GM19193 (cell line): ENCODE results near the gene ACSM3.

ENCODE experiments used
- POLR2A ChIP-seq: IDR thresholded peaks from 4 replicates; pipeline ENCODE4 v1.6.1; 2011; ENCODE audit not compliant: insufficient read depth, insufficient read length; ENCODE audit errors: extremely low read depth

ACSM3 gene

DNA sequence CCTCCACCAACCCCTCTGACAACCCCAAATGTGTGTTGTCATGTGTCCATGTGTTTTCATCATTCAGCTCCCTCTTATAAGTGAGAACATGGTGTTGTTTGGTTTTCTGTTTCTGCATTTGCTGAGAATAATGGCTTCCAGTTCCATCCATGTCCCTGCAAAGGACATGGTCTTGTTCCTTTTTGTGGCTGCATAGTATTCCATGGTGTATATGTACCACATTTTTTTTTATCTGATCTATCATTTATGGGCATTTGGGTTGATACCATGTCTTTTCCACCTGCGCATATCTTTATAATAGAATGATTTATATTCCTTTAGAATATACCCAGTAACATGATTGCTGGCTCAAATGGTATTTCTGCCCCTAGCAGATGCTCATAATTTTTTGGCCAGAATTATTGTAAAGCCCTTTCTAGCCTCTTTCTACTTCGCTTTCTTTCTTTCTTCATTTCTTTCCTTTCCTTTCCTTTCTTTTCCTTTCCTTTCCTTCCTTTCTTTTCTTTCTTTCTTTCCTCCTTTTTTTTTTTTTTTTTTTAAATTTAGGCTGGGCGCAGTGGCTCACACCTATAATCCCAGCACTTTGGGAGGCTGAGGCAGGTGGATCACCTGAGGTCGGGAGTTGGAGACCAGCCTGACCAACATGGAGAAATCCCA, 55.2 kb downstream of the ACSM3 start:
- TF ChIP-seq POLR2A: no peak

- TF ChIP-seq POLR2A: no peak
These were observed 57.9 kb downstream of the ACSM3 start for GRCh38 chr16:20821682-20822081.

DNA sequence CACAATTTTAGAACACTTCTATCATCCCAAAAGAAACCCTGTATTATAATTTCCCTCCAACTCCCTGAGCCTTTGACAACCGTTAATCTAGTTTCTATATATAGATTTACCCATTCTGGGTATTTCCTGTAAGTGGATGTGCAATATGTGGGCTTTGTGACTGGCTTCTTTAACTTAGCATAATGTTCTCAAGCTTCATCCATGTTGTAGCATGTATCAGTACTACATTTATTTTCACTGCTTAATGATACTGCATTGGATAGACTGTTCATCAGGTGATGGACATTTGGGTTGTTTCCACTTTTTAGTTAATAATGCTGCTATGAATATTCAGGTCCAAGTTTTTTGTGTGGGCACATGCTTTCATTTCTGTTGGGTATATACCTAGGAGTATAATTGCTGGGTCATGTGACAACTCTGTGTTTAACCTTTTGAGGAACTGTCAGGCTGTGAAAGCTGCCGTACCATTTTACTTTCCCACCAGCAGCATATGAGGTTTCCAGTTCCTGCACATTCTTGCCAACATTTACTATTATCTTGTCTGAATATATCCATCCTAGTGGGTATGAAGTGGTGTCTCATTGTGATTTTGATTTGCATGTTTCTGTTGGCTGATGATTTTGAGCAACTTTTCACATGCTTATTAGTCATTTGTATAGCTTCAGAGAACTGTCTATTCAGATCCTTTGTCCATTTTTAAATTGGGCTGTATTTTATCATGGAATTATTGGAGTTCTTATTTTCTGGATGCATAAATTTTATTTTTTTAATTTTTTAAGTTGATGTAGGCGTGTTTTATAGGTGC, 58.9 kb downstream of the ACSM3 start:
- no peak for TF ChIP-seq POLR2A

GRCh38 chr16:20826039-20826566, 62.3 kb downstream of the ACSM3 start:
- no peak for TF ChIP-seq POLR2A

DNA sequence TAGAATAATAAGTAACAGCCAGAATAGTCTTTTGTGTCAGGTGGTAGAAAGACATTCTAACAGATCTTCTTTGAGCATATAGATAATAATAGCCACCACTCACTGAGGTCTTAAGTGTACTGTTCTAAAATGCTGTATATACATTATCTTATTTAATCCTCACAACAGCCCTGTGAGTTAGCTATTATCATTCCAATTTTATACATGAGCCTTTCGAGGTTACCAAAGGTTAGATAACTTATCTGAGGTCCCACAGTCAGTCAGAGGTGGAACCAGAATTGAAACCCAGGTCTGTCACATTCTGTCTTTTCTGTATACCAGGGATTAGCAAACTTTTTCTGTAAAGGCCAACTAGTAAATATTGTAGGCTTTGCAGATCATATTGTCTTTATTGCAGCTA, 65.7 kb downstream of the ACSM3 start:
- TF ChIP-seq POLR2A: no peak

- TF ChIP-seq POLR2A: no peak
These were observed 66.6 kb downstream of the ACSM3 start for GRCh38 chr16:20830372-20830771.

GRCh38 chr16:20833086-20833485, 69.3 kb downstream of the ACSM3 start:
- no peak for TF ChIP-seq POLR2A

- TF ChIP-seq POLR2A: no peak
These were observed 74.4 kb downstream of the ACSM3 start for GRCh38 chr16:20838240-20838639.

DNA sequence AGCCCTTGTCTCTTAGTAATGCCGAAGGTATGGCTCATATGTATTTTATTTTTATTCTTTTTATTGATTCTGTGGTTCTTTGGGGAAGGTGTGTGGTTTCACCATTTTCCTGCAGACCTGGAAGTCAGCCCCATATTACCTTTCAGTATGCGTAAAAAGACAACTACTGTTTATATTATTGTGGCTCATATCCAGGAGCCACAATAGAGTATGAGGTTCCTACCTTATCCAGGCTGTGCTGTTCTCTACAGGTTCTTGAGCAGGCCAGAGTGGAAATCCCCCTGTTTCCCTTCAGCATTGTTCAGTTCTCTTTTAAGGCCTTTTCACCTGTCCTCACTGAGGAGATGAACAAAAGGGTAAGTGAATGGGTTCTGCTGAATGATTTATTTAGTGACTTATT, 75.7 kb downstream of the ACSM3 start:
- TF ChIP-seq POLR2A: no peak

DNA sequence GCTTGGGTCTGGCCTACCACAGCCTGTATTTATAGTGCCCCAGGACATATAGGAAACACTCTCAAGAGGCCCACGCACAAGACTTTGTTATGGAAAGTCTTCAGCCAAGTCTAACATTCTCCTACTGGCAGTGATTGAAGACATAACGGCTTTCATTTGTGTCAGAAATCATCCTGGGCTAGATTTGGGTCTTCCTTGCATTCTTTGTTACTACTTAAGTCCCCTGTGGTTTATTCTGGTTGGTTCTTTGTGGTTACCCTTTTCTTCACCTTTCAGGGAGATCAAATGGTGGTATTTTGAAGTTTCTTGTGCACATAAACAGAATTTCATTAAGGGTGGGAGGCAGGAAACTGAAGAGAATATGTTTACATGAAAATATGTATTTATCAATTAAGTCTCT, 80.2 kb downstream of the ACSM3 start:
- no peak for TF ChIP-seq POLR2A

- no peak for TF ChIP-seq POLR2A
These were observed 80.8 kb downstream of the ACSM3 start for GRCh38 chr16:20844588-20844987.

DNA sequence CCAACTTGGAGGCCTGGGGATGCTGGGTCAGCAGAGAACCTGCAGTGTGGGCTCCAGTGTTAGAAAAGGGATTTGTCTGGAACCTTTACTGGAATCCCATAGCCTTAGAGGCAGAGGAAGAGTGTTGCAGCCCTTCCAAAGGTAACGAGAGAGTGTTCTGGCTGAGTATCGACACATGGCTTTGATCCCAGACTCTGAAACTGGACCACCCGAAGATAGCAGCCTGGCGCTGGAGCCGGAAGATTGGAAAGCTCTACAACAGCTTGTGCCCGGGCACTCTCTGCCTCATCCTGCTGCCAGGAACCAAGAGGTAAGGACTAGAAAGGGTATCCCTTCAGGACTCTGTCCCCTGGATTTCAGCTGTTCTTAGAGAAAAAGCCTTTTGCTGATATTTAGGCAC, 82.2 kb downstream of the ACSM3 start:
- TF ChIP-seq POLR2A: no peak

- TF ChIP-seq POLR2A: no peak
These were observed 82.7 kb downstream of the ACSM3 start for GRCh38 chr16:20846551-20846950.
